ENCODE measurements around the gene CD200R1L.

CD200R1L gene

GRCh38 chr3:112786002-112786590 lies 60.6 kb downstream of the CD200R1L start:
- no peak for TF ChIP-seq CTCF (IDR thresholded peaks at IDR 0.05)

- no peak for TF ChIP-seq CTCF (IDR thresholded peaks at IDR 0.05)
Observed at GRCh38 chr3:112785321-112786001, 61.2 kb downstream of the CD200R1L start.

GRCh38 chr3:112782491-112782890 lies 64.2 kb downstream of the CD200R1L start:
- TF ChIP-seq CTCF (IDR thresholded peaks at IDR 0.05): no peak

GRCh38 chr3:112781599-112781998 lies 65.1 kb downstream of the CD200R1L start:
- no peak for TF ChIP-seq CTCF (IDR thresholded peaks at IDR 0.05)

GRCh38 chr3:112779558-112780480 lies 66.8 kb downstream of the CD200R1L start:
- TF ChIP-seq CTCF (IDR thresholded peaks at IDR 0.05): no peak

GRCh38 chr3:112779011-112779410 lies 67.7 kb downstream of the CD200R1L start:
- no peak for TF ChIP-seq CTCF (IDR thresholded peaks at IDR 0.05)

- TF ChIP-seq CTCF (IDR thresholded peaks at IDR 0.05): no peak
Observed at GRCh38 chr3:112778353-112778948, 68.2 kb downstream of the CD200R1L start.

All from LNCAP (cell line).